Nephron progenitor cell (in vitro differentiated cells): ENCODE measurements around the gene HS2ST1.

Experiments
- DNase-seq: peaks from one replicate; pipeline ENCODE4 v3.0.0; 2021
- H3K27ac Mint-ChIP-seq: 2 replicates; pipeline ENCODE4 v1.8.0; 2021; ENCODE audit warnings: mild to moderate bottlenecking, moderate library complexity, mixed read lengths
- H3K27me3 Mint-ChIP-seq: 2 replicates; pipeline ENCODE4 v1.8.0; 2021; ENCODE audit warnings: mild to moderate bottlenecking, low read depth, mixed read lengths; ENCODE audit not compliant: poor library complexity
- H3K36me3 Mint-ChIP-seq: 2 replicates; pipeline ENCODE4 v1.8.0; 2021; ENCODE audit warnings: low read depth, mixed read lengths
- H3K4me1 Mint-ChIP-seq: 2 replicates; pipeline ENCODE4 v1.8.0; 2021; ENCODE audit warnings: mixed read lengths
- H3K4me3 Mint-ChIP-seq: 2 replicates; pipeline ENCODE4 v1.8.0; 2021; ENCODE audit warnings: mild to moderate bottlenecking, moderate library complexity, mixed read lengths
- H3K9me3 Mint-ChIP-seq: 2 replicates; pipeline ENCODE4 v1.8.0; 2021; ENCODE audit warnings: mild to moderate bottlenecking, moderate library complexity, mixed read lengths
- CTCF ChIP-seq: fragments of 200-600 bp; sonication (generic); IDR thresholded peaks from 2 replicates; pipeline ENCODE4 v1.5.0; 2021; ENCODE audit warnings: antibody characterized with exemption

The HS2ST1 gene

GRCh38 chr1:87121711-87122163, 207.3 kb downstream of the HS2ST1 start:
- no peak for DNase-seq
- peak overlapping the region; percentile 78 for H3K27ac Mint-ChIP-seq
- TF ChIP-seq CTCF: no peak
- H3K9me3 Mint-ChIP-seq: no peaks in the 10 kb centered on the region
- H3K4me1 Mint-ChIP-seq: peaks cover 29% of the 10 kb centered on the region
- no peak overlapping the region for H3K4me3 Mint-ChIP-seq
- no peaks in the 10 kb centered on the region for H3K36me3 Mint-ChIP-seq
- H3K27me3 Mint-ChIP-seq: no peaks in the 10 kb centered on the region

DNA sequence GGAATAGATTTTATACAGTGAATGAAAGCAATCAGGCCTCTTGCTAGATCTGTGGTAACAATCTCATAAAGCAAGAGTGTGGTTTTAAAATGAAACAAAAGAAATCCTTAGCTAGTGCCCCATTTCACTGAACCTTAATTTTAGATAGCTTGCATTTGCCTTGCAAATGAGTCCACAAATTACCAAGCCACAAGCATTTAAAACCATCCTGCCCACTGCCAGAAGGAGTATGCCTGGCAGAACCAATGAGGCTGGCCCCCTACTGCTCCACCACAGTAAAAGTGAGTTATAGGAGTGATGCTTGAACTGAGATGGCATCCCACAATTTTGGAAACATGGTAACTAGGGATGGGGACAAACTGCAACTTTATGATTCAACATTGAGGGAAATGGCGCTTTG, 207.8 kb downstream of the HS2ST1 start:
- DNase-seq: no peak
- H3K27ac Mint-ChIP-seq: no peak overlapping the region
- H3K4me1 Mint-ChIP-seq: peaks cover 29% of the 10 kb centered on the region

DNA sequence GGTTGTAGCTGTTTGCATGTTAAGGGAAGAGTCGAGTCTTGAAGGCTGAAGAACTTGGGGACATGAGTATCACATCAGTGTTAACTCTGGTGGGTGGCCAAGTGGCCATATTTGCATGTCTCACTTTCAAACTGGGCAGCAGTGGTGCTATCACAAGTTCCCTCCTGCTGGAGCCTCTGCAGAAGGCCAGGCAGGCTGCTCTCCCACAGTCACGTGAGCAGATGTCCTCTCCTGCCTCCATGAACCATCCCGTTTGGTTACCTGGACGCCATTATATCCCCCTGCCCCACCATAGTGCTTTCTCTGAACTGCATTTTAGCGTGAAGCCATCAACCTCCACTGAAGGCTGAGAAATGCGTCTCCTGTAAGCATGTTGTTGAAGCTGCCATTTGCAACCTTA, 209.2 kb downstream of the HS2ST1 start:
- no peak overlapping the region for H3K27ac Mint-ChIP-seq
- H3K4me3 Mint-ChIP-seq: no peak overlapping the region
- H3K36me3 Mint-ChIP-seq: no peaks in the 10 kb centered on the region
- no peaks in the 10 kb centered on the region for H3K9me3 Mint-ChIP-seq
- H3K4me1 Mint-ChIP-seq: peaks cover 30% of the 10 kb centered on the region
- DNase-seq: no peak
- no peak for TF ChIP-seq CTCF
- H3K27me3 Mint-ChIP-seq: peaks cover 3% of the 10 kb centered on the region

More for the DNA sequence above, 207.8 kb downstream of the HS2ST1 start:
- Mint-ChIP-seq H3K9me3 (no peaks in the 10 kb centered on the region), H3K36me3 (no peaks in the 10 kb centered on the region), H3K4me3 (no peak overlapping the region), H3K27me3 (no peaks in the 10 kb centered on the region)
- no peak for TF ChIP-seq CTCF

DNA sequence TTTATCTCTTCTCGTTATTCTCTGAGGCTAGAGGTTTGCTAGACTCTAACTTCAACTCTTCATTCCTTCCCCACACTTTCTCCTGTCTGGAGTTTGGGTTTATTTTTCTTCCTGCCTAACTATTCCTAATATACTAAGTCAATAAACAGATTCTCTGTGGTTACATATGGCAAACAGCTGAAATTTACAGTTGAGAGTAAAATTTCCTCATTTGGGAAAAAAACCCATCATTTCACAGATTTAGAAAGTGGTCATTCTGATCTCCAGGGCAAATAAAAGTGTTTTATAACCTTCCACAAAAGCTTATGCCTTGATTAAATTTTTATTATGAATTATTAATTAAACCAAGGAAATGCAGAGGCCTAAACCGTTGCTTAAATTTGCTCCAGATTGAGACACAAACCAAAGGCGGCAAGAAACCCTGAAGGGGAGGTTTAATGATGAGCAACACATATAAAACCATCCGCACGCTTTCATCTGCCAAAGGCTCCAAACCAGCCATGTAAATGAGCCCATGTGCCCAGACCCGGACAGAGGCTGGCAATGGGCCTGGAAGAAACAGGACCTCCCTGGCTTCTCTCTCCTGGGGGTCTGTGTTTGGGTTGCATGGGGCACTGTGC, 212.6 kb downstream of the HS2ST1 start:
- H3K9me3 Mint-ChIP-seq: no peaks in the 10 kb centered on the region
- no peak for TF ChIP-seq CTCF
- H3K4me3 Mint-ChIP-seq: no peak overlapping the region
- no peaks in the 10 kb centered on the region for H3K36me3 Mint-ChIP-seq
- no peak overlapping the region for H3K27ac Mint-ChIP-seq
- H3K27me3 Mint-ChIP-seq: peaks cover 7% of the 10 kb centered on the region
- peaks cover 41% of the 10 kb centered on the region for H3K4me1 Mint-ChIP-seq
- DNase-seq: no peak

DNA sequence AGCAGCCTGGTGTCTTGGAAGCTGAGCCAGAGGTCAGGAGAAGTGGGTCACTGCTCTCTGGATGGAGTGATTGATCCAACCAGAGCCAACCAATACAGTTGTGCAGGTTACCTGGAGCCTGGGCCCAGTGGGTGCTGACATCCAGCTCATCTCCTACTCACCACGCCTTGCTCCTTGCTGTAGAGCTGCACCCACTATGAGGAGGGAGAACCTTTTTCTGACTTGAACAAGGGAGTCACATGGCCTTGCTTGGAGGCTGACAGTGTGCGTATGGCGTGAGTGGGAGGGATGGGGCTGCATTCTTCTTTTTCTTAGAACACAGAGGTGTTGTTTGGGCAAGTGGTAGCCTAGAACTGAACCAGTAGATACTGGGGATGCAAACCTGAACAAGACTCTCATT, 213.1 kb downstream of the HS2ST1 start:
- H3K4me3 Mint-ChIP-seq: no peak overlapping the region
- no peaks in the 10 kb centered on the region for H3K9me3 Mint-ChIP-seq
- TF ChIP-seq CTCF: no peak
- H3K36me3 Mint-ChIP-seq: no peaks in the 10 kb centered on the region
- H3K27me3 Mint-ChIP-seq: peaks cover 7% of the 10 kb centered on the region
- H3K27ac Mint-ChIP-seq: no peak overlapping the region
- DNase-seq: no peak
- H3K4me1 Mint-ChIP-seq: peaks cover 43% of the 10 kb centered on the region

GRCh38 chr1:87129038-87129437, 214.6 kb downstream of the HS2ST1 start:
- Mint-ChIP-seq H3K36me3 (no peaks in the 10 kb centered on the region), H3K27me3 (peaks cover 7% of the 10 kb centered on the region), H3K4me1 (peaks cover 48% of the 10 kb centered on the region), H3K4me3 (no peak overlapping the region), H3K9me3 (no peaks in the 10 kb centered on the region), H3K27ac (no peak overlapping the region)
- no peak for DNase-seq
- no peak for TF ChIP-seq CTCF
